ENCODE results near the gene VPS37C.

DNA sequence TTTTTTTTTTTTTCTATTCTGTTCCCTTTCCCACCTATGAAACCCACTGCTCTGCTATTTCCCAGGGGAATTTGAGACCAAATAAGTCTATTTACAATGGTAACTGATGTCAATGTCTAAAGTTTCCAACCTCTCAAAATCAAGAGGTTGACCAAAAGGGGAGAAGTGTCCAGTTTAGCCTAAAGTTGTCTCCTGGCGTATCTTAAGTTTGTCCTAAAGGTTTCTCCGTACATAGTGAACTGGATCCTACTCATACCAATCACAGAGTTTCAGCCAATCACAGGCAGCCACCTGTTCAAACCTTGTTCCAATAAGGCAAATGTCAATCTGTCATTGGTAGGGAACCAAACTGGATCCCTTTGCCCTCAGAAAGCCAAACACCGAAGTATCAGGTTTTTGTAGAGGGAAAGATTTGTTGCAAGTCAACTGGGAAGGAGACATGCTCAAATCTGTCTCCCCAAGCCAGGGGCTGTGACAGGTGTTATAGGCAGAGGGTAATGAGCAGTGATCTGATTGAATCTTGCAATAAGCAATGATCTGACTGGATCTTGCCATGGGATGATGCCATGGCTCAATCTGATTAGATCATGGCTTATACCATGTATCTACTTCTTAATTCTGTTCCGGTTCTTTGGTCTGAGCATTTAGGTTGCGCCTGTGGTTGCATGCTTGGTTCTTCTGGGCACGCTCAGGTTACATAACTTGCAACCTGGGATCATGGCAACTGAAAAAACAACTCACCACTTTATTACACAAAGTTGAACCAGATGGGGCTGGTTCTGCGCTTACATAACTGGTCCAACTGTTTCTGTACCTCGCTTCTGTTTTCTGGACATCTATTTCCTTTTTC is 1.1 kb upstream of the VPS37C start:
- TF ChIP-seq, protein P1, sequence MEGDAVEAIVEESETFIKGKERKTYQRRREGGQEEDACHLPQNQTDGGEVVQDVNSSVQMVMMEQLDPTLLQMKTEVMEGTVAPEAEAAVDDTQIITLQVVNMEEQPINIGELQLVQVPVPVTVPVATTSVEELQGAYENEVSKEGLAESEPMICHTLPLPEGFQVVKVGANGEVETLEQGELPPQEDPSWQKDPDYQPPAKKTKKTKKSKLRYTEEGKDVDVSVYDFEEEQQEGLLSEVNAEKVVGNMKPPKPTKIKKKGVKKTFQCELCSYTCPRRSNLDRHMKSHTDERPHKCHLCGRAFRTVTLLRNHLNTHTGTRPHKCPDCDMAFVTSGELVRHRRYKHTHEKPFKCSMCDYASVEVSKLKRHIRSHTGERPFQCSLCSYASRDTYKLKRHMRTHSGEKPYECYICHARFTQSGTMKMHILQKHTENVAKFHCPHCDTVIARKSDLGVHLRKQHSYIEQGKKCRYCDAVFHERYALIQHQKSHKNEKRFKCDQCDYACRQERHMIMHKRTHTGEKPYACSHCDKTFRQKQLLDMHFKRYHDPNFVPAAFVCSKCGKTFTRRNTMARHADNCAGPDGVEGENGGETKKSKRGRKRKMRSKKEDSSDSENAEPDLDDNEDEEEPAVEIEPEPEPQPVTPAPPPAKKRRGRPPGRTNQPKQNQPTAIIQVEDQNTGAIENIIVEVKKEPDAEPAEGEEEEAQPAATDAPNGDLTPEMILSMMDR (IDR thresholded peaks at IDR 0.05) = no peak
- TF ChIP-seq ATF2 (CRISPR knock-in tag; IDR thresholded peaks at IDR 0.05; ENCODE audit: borderline replicate concordance, low read depth) = no peak
- TF ChIP-seq, protein P2, sequence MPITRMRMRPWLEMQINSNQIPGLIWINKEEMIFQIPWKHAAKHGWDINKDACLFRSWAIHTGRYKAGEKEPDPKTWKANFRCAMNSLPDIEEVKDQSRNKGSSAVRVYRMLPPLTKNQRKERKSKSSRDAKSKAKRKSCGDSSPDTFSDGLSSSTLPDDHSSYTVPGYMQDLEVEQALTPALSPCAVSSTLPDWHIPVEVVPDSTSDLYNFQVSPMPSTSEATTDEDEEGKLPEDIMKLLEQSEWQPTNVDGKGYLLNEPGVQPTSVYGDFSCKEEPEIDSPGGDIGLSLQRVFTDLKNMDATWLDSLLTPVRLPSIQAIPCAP (CRISPR knock-in tag; IDR thresholded peaks at IDR 0.05) = no peak
- no peak for TF ChIP-seq ZNF317 (CRISPR knock-in tag; IDR thresholded peaks at IDR 0.05; ENCODE audit: borderline replicate concordance, low read depth)
